Loucy (cell line): ENCODE results near the gene MBTD1.

Source experiments
- H2AFZ ChIP-seq: fragments of 200-600 bp; sonication (generic); 2 replicates; pipeline ENCODE4 v1.6.0; 2016; ENCODE audit warnings: antibody characterized with exemption, mild to moderate bottlenecking, low read length, moderate library complexity
- H3F3A ChIP-seq: fragments of 200-600 bp; 2 replicates; pipeline ENCODE4 v1.6.0; 2016; ENCODE audit warnings: antibody characterized with exemption, low read depth, mild to moderate bottlenecking
- H3K27me3 ChIP-seq: fragments of 200-600 bp; sonication (generic); 2 replicates; pipeline ENCODE4 v1.6.1; 2014; ENCODE audit warnings: low read length, mild to moderate bottlenecking; ENCODE audit not compliant: insufficient read depth, poor library complexity, severe bottlenecking
- H3K36me3 ChIP-seq: fragments of 200-600 bp; sonication (generic); 2 replicates; pipeline ENCODE4 v1.6.1; 2016; ENCODE audit warnings: low read length; ENCODE audit not compliant: insufficient read depth
- H3K4me1 ChIP-seq: fragments of 200-600 bp; sonication (generic); 2 replicates; pipeline ENCODE4 v1.5.1; 2014; ENCODE audit warnings: low read length, mild to moderate bottlenecking; ENCODE audit not compliant: insufficient read depth, poor library complexity, severe bottlenecking
- H3K4me2 ChIP-seq: fragments of 200-600 bp; sonication (generic); 2 replicates; pipeline ENCODE4 v1.6.0; 2014; ENCODE audit warnings: antibody characterized with exemption, low read length, low read depth, mild to moderate bottlenecking; ENCODE audit not compliant: poor library complexity, severe bottlenecking
- H3K4me3 ChIP-seq: fragments of 200-600 bp; sonication (generic); 2 replicates; pipeline ENCODE4 v1.5.1; 2014; ENCODE audit warnings: low read length, mild to moderate bottlenecking, mixed read lengths; ENCODE audit not compliant: poor library complexity, severe bottlenecking
- H3K79me2 ChIP-seq: fragments of 200-600 bp; sonication (generic); 2 replicates; pipeline ENCODE4 v1.6.1; 2014; ENCODE audit warnings: low read length; ENCODE audit not compliant: insufficient read depth
- H3K9ac ChIP-seq: fragments of 200-600 bp; sonication (generic); 2 replicates; pipeline ENCODE4 v1.6.0; 2014; ENCODE audit warnings: mild to moderate bottlenecking, low read depth, low read length, moderate library complexity; ENCODE audit not compliant: poor library complexity, severe bottlenecking
- H3K9me2 ChIP-seq: fragments of 200-600 bp; sonication (generic); replicated peaks from 2 replicates; pipeline ENCODE4 v1.6.1; 2016; ENCODE audit warnings: low read depth, low read length, mixed read lengths
- H3K9me3 ChIP-seq: fragments of 200-600 bp; sonication (generic); 2 replicates; pipeline ENCODE4 v1.6.1; 2014; ENCODE audit warnings: mild to moderate bottlenecking, antibody characterized with exemption, low read length, low read depth; ENCODE audit not compliant: insufficient read depth
- H4K20me1 ChIP-seq: fragments of 200-600 bp; sonication (generic); 2 replicates; pipeline ENCODE4 v1.6.0; 2014; ENCODE audit warnings: antibody characterized with exemption, low read length, mild to moderate bottlenecking; ENCODE audit not compliant: insufficient read depth, poor library complexity, severe bottlenecking
- EZH2phosphoT487 ChIP-seq: fragments of 200-600 bp; IDR thresholded peaks from 2 replicates; pipeline ENCODE4 v1.6.1; 2018; ENCODE audit warnings: antibody characterized with exemption, mild to moderate bottlenecking, moderate library complexity, borderline replicate concordance
- TF ChIP-seq, protein P1 (sequence below): fragments of 200-600 bp; sonication (generic); conservative IDR thresholded peaks from 2 replicates; pipeline ENCODE4 v1.5.1; 2014; ENCODE audit warnings: mild to moderate bottlenecking, antibody characterized with exemption, low read length

Gene MBTD1

DNA sequence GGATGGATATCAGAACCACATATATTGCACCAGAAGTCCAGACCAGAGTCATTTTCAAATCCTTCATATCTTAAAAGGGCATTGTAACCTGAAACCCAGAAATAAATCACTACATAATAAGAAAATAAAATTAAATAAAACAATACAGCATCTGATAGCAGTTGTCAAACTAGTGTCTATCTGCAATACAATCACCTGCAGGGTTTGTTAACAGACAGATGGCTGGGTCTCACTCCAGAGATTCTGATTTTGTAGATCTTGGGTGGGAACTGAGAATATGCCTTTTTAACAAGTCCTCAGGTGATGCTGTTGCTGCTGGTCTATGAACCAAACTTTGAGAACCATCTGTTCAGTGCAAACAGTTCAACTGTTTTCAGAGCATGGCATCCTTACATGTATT is 56.0 kb downstream of the MBTD1 start:
- H3K36me3 ChIP-seq, result peaks cover 90% of the 10 kb centered on the region
- no peaks in the 10 kb centered on the region for H4K20me1 ChIP-seq
- H3K9me3 ChIP-seq, result no peaks in the 10 kb centered on the region

DNA sequence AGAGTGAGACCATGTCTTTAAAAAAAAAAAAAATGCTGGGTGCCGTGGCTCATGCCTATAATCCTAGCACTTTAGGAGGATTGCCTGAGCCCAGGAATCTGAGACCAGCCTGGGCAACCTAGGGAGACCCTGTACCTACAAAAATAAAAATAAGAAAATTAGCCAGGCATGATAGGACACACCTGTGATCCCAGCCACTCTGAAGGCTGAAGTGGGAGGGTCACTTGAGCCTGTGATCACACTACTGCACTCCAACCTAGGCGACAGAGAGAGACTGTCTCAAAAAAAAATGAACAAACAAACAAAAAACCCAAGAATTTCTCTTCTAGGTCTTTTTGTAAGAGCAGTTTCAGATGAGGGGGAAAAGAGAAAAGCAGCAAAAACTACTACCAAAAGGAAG is 59.0 kb downstream of the MBTD1 start:
- no peak for TF ChIP-seq EZH2phosphoT487
- TF ChIP-seq, protein P1, sequence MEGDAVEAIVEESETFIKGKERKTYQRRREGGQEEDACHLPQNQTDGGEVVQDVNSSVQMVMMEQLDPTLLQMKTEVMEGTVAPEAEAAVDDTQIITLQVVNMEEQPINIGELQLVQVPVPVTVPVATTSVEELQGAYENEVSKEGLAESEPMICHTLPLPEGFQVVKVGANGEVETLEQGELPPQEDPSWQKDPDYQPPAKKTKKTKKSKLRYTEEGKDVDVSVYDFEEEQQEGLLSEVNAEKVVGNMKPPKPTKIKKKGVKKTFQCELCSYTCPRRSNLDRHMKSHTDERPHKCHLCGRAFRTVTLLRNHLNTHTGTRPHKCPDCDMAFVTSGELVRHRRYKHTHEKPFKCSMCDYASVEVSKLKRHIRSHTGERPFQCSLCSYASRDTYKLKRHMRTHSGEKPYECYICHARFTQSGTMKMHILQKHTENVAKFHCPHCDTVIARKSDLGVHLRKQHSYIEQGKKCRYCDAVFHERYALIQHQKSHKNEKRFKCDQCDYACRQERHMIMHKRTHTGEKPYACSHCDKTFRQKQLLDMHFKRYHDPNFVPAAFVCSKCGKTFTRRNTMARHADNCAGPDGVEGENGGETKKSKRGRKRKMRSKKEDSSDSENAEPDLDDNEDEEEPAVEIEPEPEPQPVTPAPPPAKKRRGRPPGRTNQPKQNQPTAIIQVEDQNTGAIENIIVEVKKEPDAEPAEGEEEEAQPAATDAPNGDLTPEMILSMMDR, result no peak
- Histone ChIP-seq H2AFZ (no peak overlapping the region), H3K36me3 (peaks cover 80% of the 10 kb centered on the region), H3K79me2 (no peaks in the 10 kb centered on the region), H3K4me1 (peaks cover 8% of the 10 kb centered on the region), H3K9ac (no peak overlapping the region), H3K9me3 (no peaks in the 10 kb centered on the region), H3K4me3 (no peak overlapping the region), H4K20me1 (no peaks in the 10 kb centered on the region), H3K9me2 (no peaks in the 10 kb centered on the region), H3F3A (no peaks in the 10 kb centered on the region), H3K27me3 (no peaks in the 10 kb centered on the region), H3K4me2 (no peak overlapping the region)

More for the DNA sequence above, 56.0 kb downstream of the MBTD1 start:
- H3K79me2 ChIP-seq, result no peaks in the 10 kb centered on the region
- H3K9me2 ChIP-seq, result no peaks in the 10 kb centered on the region
- TF ChIP-seq, protein P1, result no peak
- TF ChIP-seq EZH2phosphoT487, result no peak
- no peaks in the 10 kb centered on the region for H3F3A ChIP-seq
- H3K27me3 ChIP-seq, result no peaks in the 10 kb centered on the region
- H2AFZ ChIP-seq, result no peak overlapping the region
- H3K4me3 ChIP-seq, result no peak overlapping the region
- no peak overlapping the region for H3K4me2 ChIP-seq
- H3K9ac ChIP-seq, result no peak overlapping the region
- peaks cover 8% of the 10 kb centered on the region for H3K4me1 ChIP-seq

- no peaks in the 10 kb centered on the region for H4K20me1 ChIP-seq
- no peak overlapping the region for H2AFZ ChIP-seq
- H3K79me2 ChIP-seq, result no peaks in the 10 kb centered on the region
- TF ChIP-seq EZH2phosphoT487, result no peak
- TF ChIP-seq, protein P1, result no peak
- peaks cover 8% of the 10 kb centered on the region for H3K4me1 ChIP-seq
- no peak overlapping the region for H3K4me2 ChIP-seq
- H3F3A ChIP-seq, result no peaks in the 10 kb centered on the region
- no peaks in the 10 kb centered on the region for H3K9me2 ChIP-seq
- no peak overlapping the region for H3K4me3 ChIP-seq
- H3K9me3 ChIP-seq, result no peaks in the 10 kb centered on the region
- H3K9ac ChIP-seq, result no peak overlapping the region
- H3K27me3 ChIP-seq, result no peaks in the 10 kb centered on the region
- peaks cover 80% of the 10 kb centered on the region for H3K36me3 ChIP-seq
These were observed 59.6 kb downstream of the MBTD1 start for GRCh38 chr17:51200295-51200694.
